Hindlimb muscle (tissue), 1 donor: ENCODE results near the gene C1QTNF8. TPM values are rescaled to one million over a fixed set of nuclear protein-coding genes. Genes with fewer than 3 reads are reported as not detected.

ENCODE experiments used
- DNase-seq: peaks from one replicate; pipeline ENCODE4 v3.0.0-alpha.2; 2013
- polyA plus RNA-seq: library from polyadenylated mRNA; unstranded; fragments of 120-200 nt; gene quantifications from one replicate; pipeline ENCODE4 v1.2.1, GENCODE V29; 2013; ENCODE audit not compliant: insufficient read length

C1QTNF8 gene
- polyA plus RNA-seq: not detected

- DNase-seq: no peak
These were observed at the start of gene C1QTNF8 for GRCh38 chr16:1096169-1097082. TSS of gene C1QTNF8 (minus strand) at chr16:1096244. CDS start at chr16:1094922, 1,322 bp downstream.

GRCh38 chr16:1145383-1146100 lies 49.5 kb upstream of the C1QTNF8 start:
- DNase-seq: no peak

GRCh38 chr16:1144476-1145382 lies 48.7 kb upstream of the C1QTNF8 start:
- DNase-seq: no peak

GRCh38 chr16:1143761-1144450 lies 47.9 kb upstream of the C1QTNF8 start:
- no peak for DNase-seq

- no peak for DNase-seq
These were observed 46.9 kb upstream of the C1QTNF8 start for GRCh38 chr16:1142911-1143310.

- no peak for DNase-seq
These were observed 45.7 kb upstream of the C1QTNF8 start for GRCh38 chr16:1141716-1142115.

GRCh38 chr16:1141191-1141590 lies 45.1 kb upstream of the C1QTNF8 start:
- no peak for DNase-seq

- DNase-seq: no peak
These were observed 44.6 kb upstream of the C1QTNF8 start for GRCh38 chr16:1140582-1141162.

GRCh38 chr16:1137604-1138003 lies 41.6 kb upstream of the C1QTNF8 start:
- no peak for DNase-seq

- no peak for DNase-seq
These were observed 39.4 kb upstream of the C1QTNF8 start for GRCh38 chr16:1135459-1135825.

- DNase-seq: no peak
These were observed 38.9 kb upstream of the C1QTNF8 start for GRCh38 chr16:1134776-1135458.

- DNase-seq: no peak
These were observed 37.9 kb upstream of the C1QTNF8 start for GRCh38 chr16:1133810-1134520.

GRCh38 chr16:1133271-1133670 lies 37.2 kb upstream of the C1QTNF8 start:
- DNase-seq: no peak

GRCh38 chr16:1132431-1132830 lies 36.4 kb upstream of the C1QTNF8 start:
- no peak for DNase-seq

GRCh38 chr16:1131378-1131994 lies 35.4 kb upstream of the C1QTNF8 start:
- no peak for DNase-seq

- no peak for DNase-seq
These were observed 34.3 kb upstream of the C1QTNF8 start for GRCh38 chr16:1130382-1130781.

GRCh38 chr16:1129106-1129960 lies 33.3 kb upstream of the C1QTNF8 start:
- no peak for DNase-seq

- DNase-seq: no peak
These were observed 32.1 kb upstream of the C1QTNF8 start for GRCh38 chr16:1127971-1128715.
